CD4-positive, alpha-beta T cell (primary cell): ENCODE data around the gene CTRB2. TPM values are rescaled to one million over a fixed set of nuclear protein-coding genes. Genes with fewer than 3 reads are reported as not detected.
A peak's percentile ranks its signal among the peaks of the same experiment; 100 is the strongest.

ENCODE experiments used
- ATAC-seq: fragments of 200-7000 bp; cut with Tn5 transposase; one replicate; pipeline ENCODE4 v1.10.0; 2022; ENCODE audit warnings: mild to moderate bottlenecking; ENCODE audit not compliant: poor library complexity
- CTCF ChIA-PET: fragments of 350-600 bp; sonication (Branson Sonifier 250); formaldehyde crosslinking; loops from one replicate; lab custom pipeline; 2021; ENCODE audit warnings: antibody characterized with exemption, inconsistent platforms; lab: Charles Lee
- POLR2A ChIA-PET: fragments of 350-600 bp; sonication (Branson Sonifier 250); formaldehyde crosslinking; loops from one replicate; lab custom pipeline; 2021; ENCODE audit warnings: antibody characterized with exemption, inconsistent platforms; lab: Charles Lee
- DNase-seq, 14 experiments: peaks; one replicate each; pipeline ENCODE4 v3.0.0-alpha.2; 2013 to 2020; ENCODE audit warnings: mixed read lengths in 2 of 14
- H3K27ac ChIP-seq, 2 donors: one replicate each; pipeline versions ENCODE4 v1.5.1 to v1.7.0; 2013; ENCODE audit warnings: low read length in 2 of 2, low read depth in 1 of 2, mild to moderate bottlenecking in 1 of 2
- H3K27me3 ChIP-seq, 2 experiments: 1 replicate in 1 of 2; 2 replicates in 1 of 2; pipeline versions ENCODE4 v1.6.1 to v1.7.0; 2013; ENCODE audit warnings: low read length in 2 of 2, control low read depth in 1 of 2, mild to moderate bottlenecking in 1 of 2, moderate library complexity in 1 of 2; ENCODE audit not compliant: insufficient read depth in 2 of 2, control insufficient read depth in 1 of 2
- H3K36me3 ChIP-seq: one replicate; pipeline ENCODE4 v1.6.1; 2013; ENCODE audit warnings: low read length, control low read depth; ENCODE audit not compliant: insufficient read depth
- H3K4me1 ChIP-seq: one replicate; pipeline ENCODE4 v1.6.1; 2013; ENCODE audit warnings: low read length, control low read depth; ENCODE audit not compliant: insufficient read depth
- H3K4me3 ChIP-seq: one replicate; pipeline ENCODE4 v1.5.1; 2013; ENCODE audit warnings: mild to moderate bottlenecking, low read length, moderate library complexity
- H3K9me3 ChIP-seq, 2 experiments: 1 replicate in 1 of 2; 2 replicates in 1 of 2; pipeline versions ENCODE4 v1.6.1 to v1.7.0; 2013; ENCODE audit warnings: low read length in 2 of 2, mild to moderate bottlenecking in 2 of 2, control low read depth in 1 of 2, moderate library complexity in 1 of 2; ENCODE audit not compliant: control insufficient read depth in 1 of 2, insufficient read depth in 1 of 2
- H3K27ac Mint-ChIP-seq: one replicate; pipeline ENCODE4 v1.8.0; 2020; ENCODE audit warnings: mixed read lengths
- H3K27me3 Mint-ChIP-seq: one replicate; pipeline ENCODE4 v1.8.0; 2021; ENCODE audit warnings: mixed read lengths
- H3K36me3 Mint-ChIP-seq: one replicate; pipeline ENCODE4 v1.8.0; 2021; ENCODE audit warnings: low read depth, mixed read lengths
- H3K4me1 Mint-ChIP-seq: one replicate; pipeline ENCODE4 v1.8.0; 2021; ENCODE audit warnings: low read depth, mixed read lengths
- H3K4me3 Mint-ChIP-seq: one replicate; pipeline ENCODE4 v1.8.0; 2020; ENCODE audit warnings: mild to moderate bottlenecking, mixed read lengths
- H3K9me3 Mint-ChIP-seq: one replicate; pipeline ENCODE4 v1.8.0; 2020; ENCODE audit warnings: mixed read lengths
- CTCF ChIP-seq: fragments of 200-600 bp; IDR thresholded peaks from one replicate; pipeline ENCODE4 v1.8.0; 2022; ENCODE audit warnings: antibody characterized with exemption, mild to moderate bottlenecking
- intact Hi-C, 2 experiments: fragments of 100-400 bp; cut with DNase I in 1 of 2; cut with micrococcal nuclease in 1 of 2; formaldehyde crosslinking; loops; one replicate each; pipeline versions ENCODE4 v1.15.1 to v1.9.0; 2023 to 2025; cut with DNase I, micrococcal nuclease
- total RNA-seq, 174 experiments: library from RNA in 2 of 174; stranded (reverse) in 2 of 174; gene quantifications; one replicate each; pipeline ENCODE4 v1.2.3 and lab custom pipeline; 2021 to 2026

Gene CTRB2
- total RNA-seq, 2 experiments from 2014 or later = not detected

- Mint-ChIP-seq H3K27ac (peak within 1 kb of the TSS; percentile 84), H3K4me3 (peak within 1 kb of the TSS; percentile 87), H3K4me1 (peaks cover 11% of the 10 kb centered on the region), H3K9me3 (no peaks in the 10 kb centered on the region), H3K36me3 (no peaks in the 10 kb centered on the region), H3K27me3 (no peaks in the 10 kb centered on the region)
- H3K4me1 ChIP-seq = peaks cover 8% of the 10 kb centered on the region
- no peak within 1 kb of the TSS for H3K27ac ChIP-seq
- CTCF ChIA-PET = interaction anchor here (0.8 to 1.1 kb wide), 2 partner anchors 15 to 171 kb away, joined by 3 read pairs; no protein-coding TSS in a partner anchor
- H3K4me3 ChIP-seq = peak within 1 kb of the TSS; percentile 41
- no peaks in the 10 kb centered on the region for H3K9me3 ChIP-seq
- no peak for TF ChIP-seq CTCF
- intact Hi-C loops = no loop called here
- DNase-seq = no peak
- H3K27me3 ChIP-seq = no peaks in the 10 kb centered on the region
- H3K36me3 ChIP-seq = no peaks in the 10 kb centered on the region
- POLR2A ChIA-PET = interaction anchor here (2.4 kb wide), 1 partner anchor 19 kb away, joined by 10 read pairs; no protein-coding TSS in a partner anchor
- ATAC-seq = no peak
Observed at GRCh38 chr16:75218256-75219076, 11.5 kb upstream of the CTRB2 start, which contains the start of gene CTRB1. TSS of gene CTRB1 (plus strand) at chr16:75218988. CDS start at chr16:75219008, 20 bp downstream.

- Histone ChIP-seq H3K4me1 (peaks cover 8% of the 10 kb centered on the region), H3K9me3 (no peaks in the 10 kb centered on the region), H3K4me3 (no peak overlapping the region), H3K36me3 (no peaks in the 10 kb centered on the region), H3K27me3 (no peaks in the 10 kb centered on the region), H3K27ac (no peak overlapping the region)
- Mint-ChIP-seq H3K4me1 (peaks cover 11% of the 10 kb centered on the region), H3K27me3 (no peaks in the 10 kb centered on the region), H3K9me3 (no peaks in the 10 kb centered on the region), H3K27ac (no peak overlapping the region), H3K4me3 (no peak overlapping the region), H3K36me3 (no peaks in the 10 kb centered on the region)
- ChIA-PET CTCF (interaction anchor here (1.1 kb wide), 1 partner anchor 16 kb away, joined by 3 read pairs; no protein-coding TSS in a partner anchor), POLR2A (no interaction called here)
- intact Hi-C loops = no loop called here
- DNase-seq (no peak), ATAC-seq (no peak)
- TF ChIP-seq CTCF = no peak
Observed at GRCh38 chr16:75217389-75217851, 10.5 kb upstream of the CTRB2 start.

GRCh38 chr16:75216576-75216975 lies 9.6 kb upstream of the CTRB2 start:
- Histone ChIP-seq H3K4me1 (peaks cover 8% of the 10 kb centered on the region), H3K36me3 (no peaks in the 10 kb centered on the region), H3K9me3 (no peaks in the 10 kb centered on the region), H3K4me3 (no peak overlapping the region), H3K27me3 (no peaks in the 10 kb centered on the region), H3K27ac (no peak overlapping the region)
- Mint-ChIP-seq H3K9me3 (no peaks in the 10 kb centered on the region), H3K4me1 (peaks cover 11% of the 10 kb centered on the region), H3K4me3 (no peak overlapping the region), H3K36me3 (no peaks in the 10 kb centered on the region), H3K27me3 (no peaks in the 10 kb centered on the region), H3K27ac (no peak overlapping the region)
- ATAC-seq = no peak
- intact Hi-C loops = no loop called here
- POLR2A ChIA-PET = no interaction called here
- TF ChIP-seq CTCF = no peak
- no peak for DNase-seq
- CTCF ChIA-PET = no interaction called here
